CD14-positive monocyte (primary cell): Measurements from ENCODE around the gene SIRPB2. TPM values are rescaled to one million over a fixed set of nuclear protein-coding genes. Genes with fewer than 3 reads are reported as not detected.

Experiments used
- DNase-seq, 3 donors: peaks; one replicate each; pipeline ENCODE4 v3.0.0-alpha.2; 2011 to 2022
- H2AFZ ChIP-seq: 2 replicates; pipeline ENCODE4 v1.6.0; 2012; ENCODE audit warnings: mild to moderate bottlenecking, low read depth, low read length, inconsistent platforms; ENCODE audit not compliant: insufficient read depth, poor library complexity, severe bottlenecking
- H3K27ac ChIP-seq, 2 donors: 1 replicate in 1 of 2; 2 replicates in 1 of 2; pipeline ENCODE4 v1.5.1; 2012 to 2013; ENCODE audit warnings: low read length in 2 of 2, control low read depth in 1 of 2, inconsistent platforms in 1 of 2, low read depth in 1 of 2, mild to moderate bottlenecking in 1 of 2
- H3K27me3 ChIP-seq, 2 donors: one replicate each; pipeline versions ENCODE4 v1.6.0 to v1.6.1; 2011 to 2013; ENCODE audit warnings: low read length in 2 of 2; ENCODE audit not compliant: control insufficient read depth in 2 of 2, insufficient read depth in 2 of 2
- H3K36me3 ChIP-seq, 2 donors: replicated peaks in 1 of 2; 1 replicate in 1 of 2; 2 replicates in 1 of 2; pipeline versions ENCODE4 v1.5.1 to v1.6.1; 2012 to 2013; ENCODE audit warnings: low read length in 2 of 2, control low read depth in 1 of 2, inconsistent platforms in 1 of 2, mild to moderate bottlenecking in 1 of 2; ENCODE audit not compliant: insufficient read depth in 2 of 2, control insufficient read depth in 1 of 2
- H3K4me1 ChIP-seq, 2 donors: 1 replicate in 1 of 2; 2 replicates in 1 of 2; pipeline versions ENCODE4 v1.5.1 to v1.6.1; 2012 to 2013; ENCODE audit warnings: low read length in 2 of 2, control low read depth in 1 of 2, inconsistent platforms in 1 of 2, mild to moderate bottlenecking in 1 of 2, moderate library complexity in 1 of 2; ENCODE audit not compliant: insufficient read depth in 2 of 2, control insufficient read depth in 1 of 2
- H3K4me2 ChIP-seq: replicated peaks from 2 replicates; pipeline ENCODE3; 2012; ENCODE audit warnings: low read length, moderate library complexity, mild to moderate bottlenecking; ENCODE audit not compliant: poor library complexity, severe bottlenecking; ENCODE audit errors: extremely low read depth
- H3K4me3 ChIP-seq, 3 experiments: fragments of 200-600 bp in 1 of 3; sonication (generic) in 1 of 3; replicated peaks in 1 of 3; 1 replicate in 2 of 3; 2 replicates in 1 of 3; pipeline ENCODE4 v1.5.1; 2011 to 2013; ENCODE audit warnings: low read length in 3 of 3, mild to moderate bottlenecking in 3 of 3, control low read depth in 2 of 3, low read depth in 2 of 3, inconsistent platforms in 1 of 3, moderate library complexity in 1 of 3
- H3K79me2 ChIP-seq: 2 replicates; pipeline ENCODE4 v1.6.0; 2012; ENCODE audit warnings: mild to moderate bottlenecking, control low read depth, inconsistent platforms, low read length, moderate library complexity; ENCODE audit not compliant: insufficient read depth
- H3K9ac ChIP-seq: 2 replicates; pipeline ENCODE4 v1.6.0; 2017; ENCODE audit warnings: low read length, mild to moderate bottlenecking; ENCODE audit not compliant: insufficient read depth, poor library complexity, severe bottlenecking
- H3K9me3 ChIP-seq, 2 donors: replicated peaks in 1 of 2; 1 replicate in 1 of 2; 2 replicates in 1 of 2; pipeline versions ENCODE4 v1.5.1 to v1.6.1; 2012 to 2013; ENCODE audit warnings: low read length in 2 of 2, control low read depth in 1 of 2; ENCODE audit not compliant: control insufficient read depth in 1 of 2, insufficient read depth in 1 of 2
- H4K20me1 ChIP-seq: 2 replicates; pipeline ENCODE4 v1.6.0; 2012; ENCODE audit warnings: mild to moderate bottlenecking, low read length, control low read depth, moderate library complexity; ENCODE audit not compliant: insufficient read depth
- H3K27ac Mint-ChIP-seq, 7 donors: one replicate each; pipeline ENCODE4 v1.8.0; 2020; ENCODE audit warnings: mild to moderate bottlenecking in 7 of 7, mixed read lengths in 7 of 7, moderate library complexity in 6 of 7, inconsistent platforms in 2 of 7
- H3K27me3 Mint-ChIP-seq, 3 donors: one replicate each; pipeline ENCODE4 v1.8.0; 2021 to 2022; ENCODE audit warnings: low read depth in 3 of 3, mild to moderate bottlenecking in 3 of 3, mixed read lengths in 3 of 3, moderate library complexity in 3 of 3, inconsistent platforms in 1 of 3
- H3K36me3 Mint-ChIP-seq, 2 donors: one replicate each; pipeline ENCODE4 v1.8.0; 2020; ENCODE audit warnings: mixed read lengths in 2 of 2, inconsistent platforms in 1 of 2, mild to moderate bottlenecking in 1 of 2
- H3K4me1 Mint-ChIP-seq: one replicate; pipeline ENCODE4 v1.8.0; 2020; ENCODE audit warnings: mild to moderate bottlenecking, mixed read lengths
- H3K4me3 Mint-ChIP-seq, 2 donors: one replicate each; pipeline ENCODE4 v1.8.0; 2020; ENCODE audit warnings: mild to moderate bottlenecking in 2 of 2, mixed read lengths in 2 of 2, moderate library complexity in 1 of 2
- H3K9me3 Mint-ChIP-seq, 7 donors: one replicate each; pipeline ENCODE4 v1.8.0; 2020 to 2022; ENCODE audit warnings: mixed read lengths in 7 of 7, mild to moderate bottlenecking in 6 of 7, moderate library complexity in 6 of 7, inconsistent platforms in 2 of 7
- WGBS: methylation state at CpG from one replicate; pipeline ENCODE4 v1.1.5; 2013; ENCODE audit warnings: missing lambda C conversion rate; ENCODE audit not compliant: insufficient coverage; 5-methylcytosine and 5-hydroxymethylcytosine counted together
- intact Hi-C, 2 donors: fragments of 100-400 bp; cut with micrococcal nuclease; formaldehyde crosslinking; loops; one replicate each; pipeline versions ENCODE4 v1.15.0 to v1.15.1; 2023
- polyA plus RNA-seq, 3 donors: library from polyadenylated mRNA; depleted of rRNA in 1 of 3; unstranded in 2 of 3; stranded (reverse) in 1 of 3; fragments of 300-500 nt in 2 of 3; fragments of >200 nt in 1 of 3; fragmentation: Illumina TruSeq in 2 of 3; gene quantifications; 1 replicate in 2 of 3; 2 replicates in 1 of 3; pipeline ENCODE4 v1.2.3, GENCODE V29; 2012 to 2021
- TF ChIP-seq, protein P1 (sequence below): fragments of 200-600 bp; IDR thresholded peaks from one replicate; pipeline ENCODE4 v1.8.0; 2022; ENCODE audit warnings: antibody characterized with exemption, mild to moderate bottlenecking

Gene SIRPB2
- polyA plus RNA-seq, 3 donors: 81.5 to 174 (median 92.8) TPM

- intact Hi-C loops: no loop called here
- H3K9me3 ChIP-seq: peaks cover 5 to 9% of the 10 kb centered on the region in 2 donors
- no peak overlapping the region for H3K4me3 Mint-ChIP-seq
- peaks cover 0 to 3% (median 1%) of the 10 kb centered on the region in 3 donors for H3K27me3 Mint-ChIP-seq
- no peaks in the 10 kb centered on the region for H3K27me3 ChIP-seq
- H3K36me3 ChIP-seq: no peaks in the 10 kb centered on the region
- peaks cover 46 to 47% of the 10 kb centered on the region in 2 donors for H3K4me1 ChIP-seq
- no peak overlapping the region for H3K4me2 ChIP-seq
- no peak overlapping the region for H2AFZ ChIP-seq
- H3K36me3 Mint-ChIP-seq: peaks cover 21 to 26% of the 10 kb centered on the region in 2 donors
- 83% methylated on average over 1 of the region's 1 CpG for WGBS
- no peak overlapping the region for H3K9ac ChIP-seq
- H3K27ac ChIP-seq: peak overlapping the region; percentile 26 to 99
- peak overlapping the region; percentile 66 to 98 (median 79) for H3K27ac Mint-ChIP-seq
- peaks cover 49% of the 10 kb centered on the region for H3K4me1 Mint-ChIP-seq
- DNase-seq: peak in 1 of 3 donors; percentile 22
- H3K9me3 Mint-ChIP-seq: peaks cover 22 to 48% (median 34%) of the 10 kb centered on the region in 7 donors
- no peaks in the 10 kb centered on the region for H4K20me1 ChIP-seq
- no peak overlapping the region for H3K4me3 ChIP-seq
- TF ChIP-seq, protein P1, sequence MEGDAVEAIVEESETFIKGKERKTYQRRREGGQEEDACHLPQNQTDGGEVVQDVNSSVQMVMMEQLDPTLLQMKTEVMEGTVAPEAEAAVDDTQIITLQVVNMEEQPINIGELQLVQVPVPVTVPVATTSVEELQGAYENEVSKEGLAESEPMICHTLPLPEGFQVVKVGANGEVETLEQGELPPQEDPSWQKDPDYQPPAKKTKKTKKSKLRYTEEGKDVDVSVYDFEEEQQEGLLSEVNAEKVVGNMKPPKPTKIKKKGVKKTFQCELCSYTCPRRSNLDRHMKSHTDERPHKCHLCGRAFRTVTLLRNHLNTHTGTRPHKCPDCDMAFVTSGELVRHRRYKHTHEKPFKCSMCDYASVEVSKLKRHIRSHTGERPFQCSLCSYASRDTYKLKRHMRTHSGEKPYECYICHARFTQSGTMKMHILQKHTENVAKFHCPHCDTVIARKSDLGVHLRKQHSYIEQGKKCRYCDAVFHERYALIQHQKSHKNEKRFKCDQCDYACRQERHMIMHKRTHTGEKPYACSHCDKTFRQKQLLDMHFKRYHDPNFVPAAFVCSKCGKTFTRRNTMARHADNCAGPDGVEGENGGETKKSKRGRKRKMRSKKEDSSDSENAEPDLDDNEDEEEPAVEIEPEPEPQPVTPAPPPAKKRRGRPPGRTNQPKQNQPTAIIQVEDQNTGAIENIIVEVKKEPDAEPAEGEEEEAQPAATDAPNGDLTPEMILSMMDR: no peak
- H3K79me2 ChIP-seq: no peaks in the 10 kb centered on the region
These were observed 48.7 kb upstream of the SIRPB2 start for GRCh38 chr20:1539816-1540419.

DNA sequence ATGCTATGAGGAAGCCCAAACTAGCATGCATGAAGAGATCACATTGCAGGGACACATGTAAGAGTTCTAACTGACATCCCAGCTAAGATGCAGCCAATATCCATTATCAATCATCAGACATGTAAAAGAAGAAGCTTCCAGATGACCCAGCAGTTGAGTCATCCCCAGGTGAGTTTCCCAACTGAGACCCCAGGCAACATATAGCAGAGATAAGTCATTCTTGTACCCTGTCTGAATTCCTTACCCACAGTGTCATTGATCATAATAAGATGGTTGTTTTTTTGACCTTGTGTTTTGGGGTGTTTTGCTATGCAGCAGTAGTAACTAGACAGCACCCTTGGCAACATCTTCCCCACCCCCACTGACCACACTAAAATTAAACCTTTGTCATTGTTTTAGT is 47.4 kb upstream of the SIRPB2 start:
- no peak overlapping the region for H3K9ac ChIP-seq
- Mint-ChIP-seq H3K4me1 (peaks cover 59% of the 10 kb centered on the region), H3K36me3 (peaks cover 15 to 28% of the 10 kb centered on the region in 2 donors), H3K9me3 (peaks cover 13 to 38% (median 27%) of the 10 kb centered on the region in 7 donors), H3K27ac (peak overlapping the region; percentile 98 to 100 (median 99)), H3K4me3 (no peak overlapping the region), H3K27me3 (peaks cover 0 to 3% (median 1%) of the 10 kb centered on the region in 3 donors)
- peak overlapping the region in 1 of 3 experiments; percentile 72 for H3K4me3 ChIP-seq
- intact Hi-C loops: no loop called here
- peak overlapping the region; percentile 97 to 99 for H3K27ac ChIP-seq
- peaks cover 5 to 9% of the 10 kb centered on the region in 2 donors for H3K9me3 ChIP-seq
- H3K79me2 ChIP-seq: peaks cover 7% of the 10 kb centered on the region
- TF ChIP-seq, protein P1: no peak
- H3K36me3 ChIP-seq: no peaks in the 10 kb centered on the region
- peaks cover 57 to 60% of the 10 kb centered on the region in 2 donors for H3K4me1 ChIP-seq
- H3K27me3 ChIP-seq: no peaks in the 10 kb centered on the region
- no peak overlapping the region for H2AFZ ChIP-seq
- no peaks in the 10 kb centered on the region for H4K20me1 ChIP-seq
- peak in 1 of 3 donors; percentile 35 for DNase-seq
- H3K4me2 ChIP-seq: peak overlapping the region; percentile 78
